HG02642 (cell line): ENCODE data around the gene THNSL1.

Source experiments
- ATAC-seq: cut with Tn5 transposase; IDR thresholded peaks from one replicate; pipeline ENCODE4 v1.9.1; 2021; ENCODE audit warnings: mild to moderate bottlenecking; ENCODE audit not compliant: unreplicated experiment, poor library complexity

Gene THNSL1

GRCh38 chr10:25052012-25052411 is 35.6 kb downstream of the THNSL1 start:
- ATAC-seq: no peak

- no peak for ATAC-seq
Measured at GRCh38 chr10:25056726-25057125, 40.3 kb downstream of the THNSL1 start.

- ATAC-seq: no peak
Measured at GRCh38 chr10:25057886-25058285, 41.5 kb downstream of the THNSL1 start.

GRCh38 chr10:25059990-25060389 is 43.6 kb downstream of the THNSL1 start:
- no peak for ATAC-seq

- no peak for ATAC-seq
Measured at GRCh38 chr10:25061125-25061524, 44.7 kb downstream of the THNSL1 start.

GRCh38 chr10:25061711-25062449 is 45.5 kb downstream of the THNSL1 start:
- ATAC-seq: no peak

- no peak for ATAC-seq
Measured at GRCh38 chr10:25063157-25063556, 46.7 kb downstream of the THNSL1 start.

GRCh38 chr10:25063644-25064043 is 47.2 kb downstream of the THNSL1 start:
- ATAC-seq: no peak

GRCh38 chr10:25064401-25064800 is 48.0 kb downstream of the THNSL1 start:
- ATAC-seq: no peak

GRCh38 chr10:25065761-25066476 is 49.5 kb downstream of the THNSL1 start:
- no peak for ATAC-seq

- no peak for ATAC-seq
Measured at GRCh38 chr10:25068152-25069058, 52.0 kb downstream of the THNSL1 start.

- no peak for ATAC-seq
Measured at GRCh38 chr10:25071227-25071626, 54.8 kb downstream of the THNSL1 start.

- ATAC-seq: no peak
Measured at GRCh38 chr10:25072786-25073185, 56.4 kb downstream of the THNSL1 start.

GRCh38 chr10:25075825-25076224 is 59.4 kb downstream of the THNSL1 start:
- ATAC-seq: no peak
